ENCODE measurements around the gene ELP1. TPM values are rescaled to one million over a fixed set of nuclear protein-coding genes. Genes with fewer than 3 reads are reported as not detected.

ELP1 gene
- total RNA-seq, 1 donor from 2014 or later, result 20.7 TPM

DNA sequence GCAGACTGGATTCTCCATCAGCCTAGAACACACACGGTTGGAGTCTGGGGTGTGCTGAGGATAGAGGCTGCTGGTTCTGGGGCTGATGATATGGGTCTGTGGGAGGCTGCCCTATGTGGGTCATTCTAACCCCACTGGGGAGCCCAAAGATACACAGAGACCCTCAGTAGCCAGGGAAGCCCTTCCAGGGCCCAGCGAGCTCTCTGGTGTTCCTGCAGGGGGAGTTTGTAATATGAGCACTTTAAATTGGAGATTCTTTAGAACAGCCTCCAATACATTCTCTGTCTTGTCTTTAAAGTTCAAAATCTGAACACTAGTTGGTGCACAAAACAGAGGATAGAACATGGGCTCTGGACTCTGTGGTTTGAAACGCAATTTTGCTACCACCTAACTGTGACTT is 69.5 kb downstream of the ELP1 start:
- Histone ChIP-seq H3K9ac (ENCODE audit: low read length) (no peak overlapping the region), H3K4me3 (ENCODE audit: insufficient read depth, low read depth, low read length) (no peak overlapping the region), H3K79me2 (ENCODE audit: insufficient read depth, low read length) (no peaks in the 10 kb centered on the region), H3K27ac (ENCODE audit: low read depth, low read length) (no peak overlapping the region), H3K27me3 (ENCODE audit: insufficient read depth, low read length) (no peaks in the 10 kb centered on the region), H3K4me2 (ENCODE audit: low read length) (no peak overlapping the region), H3K4me1 (ENCODE audit: insufficient read depth, low read length) (peaks cover 3% of the 10 kb centered on the region), H4K20me1 (ENCODE audit: insufficient read depth, low read length) (no peaks in the 10 kb centered on the region), H2AFZ (ENCODE audit: low read depth, low read length) (no peak overlapping the region), H3K9me3 (ENCODE audit: insufficient read depth, low read depth, low read length) (no peaks in the 10 kb centered on the region), H3K36me3 (ENCODE audit: insufficient read depth, low read length) (no peaks in the 10 kb centered on the region)
- Mint-ChIP-seq H3K27me3 (ENCODE audit: low read depth, unreplicated experiment) (no peaks in the 10 kb centered on the region), H3K36me3 (ENCODE audit: low read depth, unreplicated experiment) (peaks cover 4% of the 10 kb centered on the region), H3K4me1 (ENCODE audit: low read depth, unreplicated experiment) (peaks cover 22% of the 10 kb centered on the region), H3K9me3 (ENCODE audit: unreplicated experiment) (peaks cover under 1% of the 10 kb centered on the region), H3K4me3 (ENCODE audit: unreplicated experiment) (no peak overlapping the region), H3K27ac (ENCODE audit: unreplicated experiment) (no peak overlapping the region)
- FAIRE-seq (no peak), DNase-seq (ENCODE audit: low read depth) (no peak)
- TF ChIP-seq EZH2 (IDR thresholded peaks at IDR 0.05; ENCODE audit: insufficient read depth, low read length), result no peak
- TF ChIP-seq, protein P1, sequence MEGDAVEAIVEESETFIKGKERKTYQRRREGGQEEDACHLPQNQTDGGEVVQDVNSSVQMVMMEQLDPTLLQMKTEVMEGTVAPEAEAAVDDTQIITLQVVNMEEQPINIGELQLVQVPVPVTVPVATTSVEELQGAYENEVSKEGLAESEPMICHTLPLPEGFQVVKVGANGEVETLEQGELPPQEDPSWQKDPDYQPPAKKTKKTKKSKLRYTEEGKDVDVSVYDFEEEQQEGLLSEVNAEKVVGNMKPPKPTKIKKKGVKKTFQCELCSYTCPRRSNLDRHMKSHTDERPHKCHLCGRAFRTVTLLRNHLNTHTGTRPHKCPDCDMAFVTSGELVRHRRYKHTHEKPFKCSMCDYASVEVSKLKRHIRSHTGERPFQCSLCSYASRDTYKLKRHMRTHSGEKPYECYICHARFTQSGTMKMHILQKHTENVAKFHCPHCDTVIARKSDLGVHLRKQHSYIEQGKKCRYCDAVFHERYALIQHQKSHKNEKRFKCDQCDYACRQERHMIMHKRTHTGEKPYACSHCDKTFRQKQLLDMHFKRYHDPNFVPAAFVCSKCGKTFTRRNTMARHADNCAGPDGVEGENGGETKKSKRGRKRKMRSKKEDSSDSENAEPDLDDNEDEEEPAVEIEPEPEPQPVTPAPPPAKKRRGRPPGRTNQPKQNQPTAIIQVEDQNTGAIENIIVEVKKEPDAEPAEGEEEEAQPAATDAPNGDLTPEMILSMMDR (IDR thresholded peaks at IDR 0.05; ENCODE audit: insufficient read depth, low read depth, low read length), result no peak

DNA sequence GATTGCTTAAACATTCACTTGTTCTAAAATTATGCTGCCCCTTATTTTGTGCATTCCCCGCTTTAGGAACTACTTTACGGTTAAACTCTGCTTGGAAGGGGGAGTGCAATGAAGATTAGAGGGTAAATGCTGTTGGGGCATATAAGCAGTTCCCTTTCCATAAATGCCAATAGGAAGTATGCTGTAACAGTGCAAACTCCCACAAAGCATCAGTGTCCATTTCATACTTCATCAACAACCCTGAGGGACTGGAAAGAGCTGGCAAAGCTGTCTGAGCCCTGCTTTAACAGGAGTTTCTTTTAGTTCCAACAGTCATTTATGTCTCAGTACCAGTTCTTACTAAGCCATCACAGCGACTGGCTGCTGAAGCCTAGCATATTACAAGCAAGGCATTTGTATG is 70.0 kb downstream of the ELP1 start:
- H3K36me3 Mint-ChIP-seq (ENCODE audit: low read depth, unreplicated experiment), result peaks cover 4% of the 10 kb centered on the region
- no peaks in the 10 kb centered on the region for H3K9me3 ChIP-seq (ENCODE audit: insufficient read depth, low read depth, low read length)
- no peak overlapping the region for H3K4me3 ChIP-seq (ENCODE audit: insufficient read depth, low read depth, low read length)
- no peak overlapping the region for H3K27ac ChIP-seq (ENCODE audit: low read depth, low read length)
- no peaks in the 10 kb centered on the region for H3K4me1 ChIP-seq (ENCODE audit: insufficient read depth, low read length)
- H3K4me3 Mint-ChIP-seq (ENCODE audit: unreplicated experiment), result no peak overlapping the region
- no peaks in the 10 kb centered on the region for H3K36me3 ChIP-seq (ENCODE audit: insufficient read depth, low read length)
- TF ChIP-seq EZH2 (IDR thresholded peaks at IDR 0.05; ENCODE audit: insufficient read depth, low read length), result no peak
- TF ChIP-seq, protein P1 (IDR thresholded peaks at IDR 0.05; ENCODE audit: insufficient read depth, low read depth, low read length), result no peak
- no peak overlapping the region for H3K9ac ChIP-seq (ENCODE audit: low read length)
- no peaks in the 10 kb centered on the region for H4K20me1 ChIP-seq (ENCODE audit: insufficient read depth, low read length)
- peaks cover 2% of the 10 kb centered on the region for H3K9me3 Mint-ChIP-seq (ENCODE audit: unreplicated experiment)
- FAIRE-seq (no peak), DNase-seq (ENCODE audit: low read depth) (no peak)
- H3K27ac Mint-ChIP-seq (ENCODE audit: unreplicated experiment), result no peak overlapping the region
- H3K27me3 ChIP-seq (ENCODE audit: insufficient read depth, low read length), result no peaks in the 10 kb centered on the region
- H3K4me2 ChIP-seq (ENCODE audit: low read length), result no peak overlapping the region
- no peaks in the 10 kb centered on the region for H3K79me2 ChIP-seq (ENCODE audit: insufficient read depth, low read length)
- peaks cover 19% of the 10 kb centered on the region for H3K4me1 Mint-ChIP-seq (ENCODE audit: low read depth, unreplicated experiment)
- no peaks in the 10 kb centered on the region for H3K27me3 Mint-ChIP-seq (ENCODE audit: low read depth, unreplicated experiment)
- no peak overlapping the region for H2AFZ ChIP-seq (ENCODE audit: low read depth, low read length)

DNA sequence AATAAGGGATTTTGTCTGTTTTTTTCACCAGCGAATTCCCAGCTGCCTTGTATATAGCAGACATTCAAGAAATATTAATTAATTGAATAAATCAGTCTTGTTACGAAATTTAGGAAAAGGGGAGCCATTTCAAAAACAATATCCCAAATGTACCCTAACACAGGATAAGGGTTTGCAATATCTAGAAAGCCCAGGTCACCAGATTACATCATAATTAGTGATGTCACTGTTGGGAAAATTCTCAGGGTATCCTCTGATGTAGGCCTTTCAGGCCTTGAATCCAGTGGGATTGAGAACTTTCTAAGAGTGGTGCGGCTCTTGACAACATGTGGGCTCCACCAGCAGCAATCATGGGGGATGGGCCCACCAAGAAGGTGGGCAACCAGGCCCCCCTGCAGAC is 71.9 kb downstream of the ELP1 start, which contains the start of gene ACTL7A:
Gene ACTL7A (plus strand): TSS at position 270 of the 400 bp plus-strand sequence. CDS start 57 bp downstream, at position 327.
- TF ChIP-seq, protein P1 (IDR thresholded peaks at IDR 0.05; ENCODE audit: insufficient read depth, low read depth, low read length), result no peak
- TF ChIP-seq EZH2 (IDR thresholded peaks at IDR 0.05; ENCODE audit: insufficient read depth, low read length), result no peak
- no peak for FAIRE-seq
- DNase-seq (ENCODE audit: low read depth), result no peak
- Histone ChIP-seq H3K9ac (ENCODE audit: low read length) (no peak within 1 kb of the TSS), H3K79me2 (ENCODE audit: insufficient read depth, low read length) (no peaks in the 10 kb centered on the region), H3K4me3 (ENCODE audit: insufficient read depth, low read depth, low read length) (no peak within 1 kb of the TSS), H3K4me2 (ENCODE audit: low read length) (no peak within 1 kb of the TSS), H3K27ac (ENCODE audit: low read depth, low read length) (no peak within 1 kb of the TSS), H3K4me1 (ENCODE audit: insufficient read depth, low read length) (no peaks in the 10 kb centered on the region), H2AFZ (ENCODE audit: low read depth, low read length) (no peak within 1 kb of the TSS), H3K9me3 (ENCODE audit: insufficient read depth, low read depth, low read length) (no peaks in the 10 kb centered on the region), H3K36me3 (ENCODE audit: insufficient read depth, low read length) (no peaks in the 10 kb centered on the region), H3K27me3 (ENCODE audit: insufficient read depth, low read length) (no peaks in the 10 kb centered on the region), H4K20me1 (ENCODE audit: insufficient read depth, low read length) (no peaks in the 10 kb centered on the region)
- Mint-ChIP-seq H3K9me3 (ENCODE audit: unreplicated experiment) (peaks cover 2% of the 10 kb centered on the region), H3K4me3 (ENCODE audit: unreplicated experiment) (no peak within 1 kb of the TSS), H3K27me3 (ENCODE audit: low read depth, unreplicated experiment) (peaks cover 4% of the 10 kb centered on the region), H3K36me3 (ENCODE audit: low read depth, unreplicated experiment) (peaks cover 4% of the 10 kb centered on the region), H3K4me1 (ENCODE audit: low read depth, unreplicated experiment) (peaks cover 9% of the 10 kb centered on the region), H3K27ac (ENCODE audit: unreplicated experiment) (peak within 1 kb of the TSS; percentile 34)
